AG08396 (cell line): ENCODE measurements around the gene ANKRD60.

Source experiments
- DNase-seq: peaks from one replicate; pipeline ENCODE4 v3.0.0; 2012; ENCODE audit warnings: low spot score, mixed read lengths

Gene ANKRD60

DNA sequence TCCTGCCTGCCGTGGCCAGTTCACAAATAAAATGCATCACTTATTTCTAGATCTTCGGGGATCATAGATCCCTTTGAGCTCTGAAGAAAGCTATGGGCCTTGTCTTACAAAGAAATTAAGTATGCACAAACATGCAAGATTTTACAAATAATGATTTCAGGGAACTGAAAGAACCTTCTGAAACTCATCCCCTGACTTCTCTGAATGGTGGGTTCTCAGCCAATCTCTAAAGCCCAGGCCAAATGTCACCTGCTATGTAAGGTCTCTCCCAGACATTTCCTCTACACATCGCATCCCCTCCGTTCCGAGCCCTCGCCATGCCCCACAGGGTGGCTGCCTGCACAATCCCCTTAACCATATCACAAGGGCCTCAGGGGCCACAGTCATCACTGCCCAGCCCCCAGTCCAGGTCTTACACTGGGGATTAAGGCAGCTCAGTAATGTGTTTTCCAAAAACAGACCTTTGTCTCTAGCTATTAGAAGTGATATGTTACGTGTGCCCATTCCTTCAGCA is 16.1 kb upstream of the ANKRD60 start:
- no peak for DNase-seq

- DNase-seq = no peak
Observed at GRCh38 chr20:58243653-58244410, 15.4 kb upstream of the ANKRD60 start.

DNA sequence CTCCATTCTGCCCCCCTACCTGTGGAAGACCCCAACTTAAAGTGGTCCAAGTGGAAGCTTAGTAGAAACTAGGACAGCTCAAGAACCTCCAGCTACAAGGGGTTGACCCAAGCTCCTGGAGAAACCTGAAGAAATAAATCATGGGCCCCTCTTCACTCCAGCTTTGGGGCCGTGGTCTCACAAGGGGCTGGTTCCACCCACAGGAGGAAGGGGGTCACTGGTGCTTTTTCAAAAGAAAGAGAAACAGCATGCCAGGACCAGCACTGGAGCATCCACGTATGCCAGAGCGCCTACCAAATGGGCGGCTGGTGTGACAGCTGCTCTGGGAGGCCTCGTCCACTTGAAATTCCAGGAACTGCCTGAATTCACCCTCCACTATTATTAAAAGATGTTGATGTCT is 14.4 kb upstream of the ANKRD60 start:
- no peak for DNase-seq

DNA sequence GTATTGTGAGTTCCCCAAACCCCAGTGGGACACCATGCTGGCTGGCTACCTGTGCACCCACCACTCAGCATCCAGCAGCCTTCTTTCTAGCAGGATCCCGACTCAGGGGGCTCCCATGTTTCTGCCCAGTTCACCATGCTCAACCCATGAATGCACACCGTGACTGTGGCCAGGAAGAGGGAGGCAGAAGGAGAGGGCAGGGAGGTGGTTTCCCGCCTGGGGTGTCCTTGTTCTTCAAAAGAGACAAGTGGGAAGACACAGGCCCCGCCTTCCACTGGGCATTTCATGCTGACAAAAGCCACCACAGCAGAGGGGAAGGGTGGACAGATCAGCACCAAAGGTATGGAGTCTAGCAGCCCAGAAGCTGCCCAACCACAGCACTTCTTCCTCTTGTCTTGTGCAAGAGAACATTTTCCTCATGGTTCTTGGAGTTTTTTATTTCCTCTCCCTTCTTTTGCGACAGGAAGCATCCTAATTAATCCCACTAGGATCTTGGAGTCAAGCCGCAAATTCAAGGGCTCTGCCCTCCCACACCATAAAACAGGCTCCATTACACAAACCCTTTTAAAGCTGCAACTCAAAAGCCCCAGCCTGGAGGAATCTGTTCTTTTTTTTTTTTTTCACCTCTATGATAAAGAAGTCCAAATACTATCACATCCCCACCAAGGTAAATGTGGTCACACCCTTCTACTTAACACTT is 13.5 kb upstream of the ANKRD60 start:
- DNase-seq = no peak

DNA sequence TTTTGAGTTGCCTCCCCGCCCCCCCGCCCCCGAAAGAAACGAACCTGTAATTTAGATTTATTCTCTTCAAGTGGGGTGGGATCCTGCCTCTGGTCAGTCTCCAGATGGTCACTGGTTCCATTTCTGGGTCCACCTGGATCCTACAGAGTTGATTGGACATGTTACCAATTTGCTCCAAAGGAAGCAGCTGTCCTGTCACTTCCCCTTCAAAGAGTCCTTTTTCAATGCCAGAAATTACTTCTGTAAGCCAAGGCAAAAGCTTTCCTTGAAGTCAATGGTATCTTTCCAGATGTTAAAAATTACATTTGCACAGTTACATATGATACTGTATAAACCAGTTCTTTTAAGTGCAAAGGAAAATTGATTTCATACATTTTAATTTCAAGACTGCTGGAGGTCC is 12.0 kb upstream of the ANKRD60 start:
- DNase-seq = no peak

- DNase-seq = no peak
Observed at GRCh38 chr20:58239216-58239615, 10.8 kb upstream of the ANKRD60 start.

DNA sequence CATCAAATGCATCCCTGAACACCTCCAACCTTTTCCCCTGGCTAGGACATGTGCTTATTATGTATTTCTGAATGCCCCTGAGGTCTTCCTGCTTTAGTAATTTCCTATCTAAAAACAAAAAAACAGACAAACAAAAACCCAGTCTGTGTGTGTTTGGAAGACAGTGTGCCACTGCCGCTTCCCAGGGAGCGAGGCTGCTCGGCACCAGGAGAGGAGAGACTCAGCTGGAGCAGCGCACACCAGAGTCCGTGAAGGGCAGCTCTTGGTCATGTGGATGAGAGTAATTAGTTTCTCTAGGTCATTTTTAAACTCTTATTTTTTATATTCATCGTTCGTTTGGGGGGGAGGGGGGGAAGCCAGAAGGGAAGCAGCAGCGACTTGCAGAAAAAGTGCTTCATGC is 10.0 kb upstream of the ANKRD60 start:
- DNase-seq = no peak

DNA sequence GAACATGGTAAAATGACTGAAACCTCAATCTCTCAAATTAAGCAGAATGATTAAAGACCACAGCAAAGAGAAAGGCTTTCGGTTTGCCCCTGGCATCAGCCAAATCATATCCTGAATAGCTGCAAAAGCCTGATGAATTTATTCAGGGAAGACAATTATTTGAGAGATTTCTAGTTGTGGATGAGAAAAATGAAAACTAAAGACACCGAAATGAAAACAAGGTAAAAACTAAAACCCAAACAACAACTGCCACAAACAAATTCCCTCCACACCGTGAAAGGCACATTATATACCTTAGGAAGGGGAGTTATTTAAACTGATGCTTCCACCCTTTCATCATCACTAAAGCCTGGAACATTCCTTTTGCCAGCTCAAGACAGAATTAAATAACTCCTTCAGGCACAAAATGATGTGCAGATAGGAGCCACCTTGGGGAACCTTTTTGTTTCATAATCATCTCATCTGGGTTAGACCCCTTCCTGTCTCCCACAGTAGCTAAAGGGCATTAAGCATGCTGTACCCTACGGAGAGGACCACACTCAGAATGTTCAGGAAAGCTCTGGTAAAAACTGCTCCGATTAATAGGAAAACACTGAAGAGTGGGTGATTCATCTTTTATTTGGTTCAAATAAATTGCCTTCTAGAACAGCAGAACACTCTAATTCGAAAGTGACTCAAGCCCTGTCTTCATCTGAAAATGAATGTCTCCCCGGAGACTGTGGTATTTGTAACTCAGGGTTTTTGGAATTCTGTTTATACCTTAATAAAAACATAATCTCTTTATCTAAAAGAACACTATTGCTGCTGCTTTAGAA is 9.1 kb upstream of the ANKRD60 start:
- DNase-seq = peak; percentile 78

GRCh38 chr20:58236612-58237317 is 8.3 kb upstream of the ANKRD60 start:
- peak; percentile 85 for DNase-seq

GRCh38 chr20:58235010-58235409 is 6.6 kb upstream of the ANKRD60 start:
- no peak for DNase-seq

DNA sequence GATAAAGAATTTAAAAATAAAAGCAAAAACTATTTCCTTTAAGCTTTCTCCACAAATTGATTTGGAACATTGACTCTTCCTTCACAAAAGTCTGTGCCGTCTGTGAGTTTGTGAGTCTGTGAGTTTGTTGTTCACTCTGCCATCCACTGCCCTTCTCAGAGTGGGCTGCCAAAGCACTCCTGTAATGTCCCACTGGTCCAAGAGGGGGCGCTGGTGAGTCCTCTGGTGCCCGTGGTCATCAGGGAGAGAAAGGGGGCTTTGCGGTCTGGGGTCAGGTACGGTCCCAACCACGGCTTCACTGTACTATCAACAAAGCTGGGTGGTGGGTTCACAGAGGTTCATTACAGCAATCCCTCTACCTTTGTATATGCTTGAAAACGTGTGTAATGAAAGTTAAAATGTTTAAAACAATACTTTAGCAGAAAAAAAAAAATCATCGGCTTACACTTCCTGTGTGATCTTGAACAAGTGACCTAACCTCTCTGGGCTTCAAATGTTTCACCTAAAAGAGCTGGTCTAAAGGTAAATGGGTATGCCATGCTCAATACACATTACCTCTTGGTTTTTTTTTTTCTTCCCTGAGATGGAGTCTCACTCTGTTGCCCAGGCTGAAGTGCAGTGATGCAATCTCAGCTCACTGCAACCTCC is 5.6 kb upstream of the ANKRD60 start:
- peak; percentile 70 for DNase-seq

DNA sequence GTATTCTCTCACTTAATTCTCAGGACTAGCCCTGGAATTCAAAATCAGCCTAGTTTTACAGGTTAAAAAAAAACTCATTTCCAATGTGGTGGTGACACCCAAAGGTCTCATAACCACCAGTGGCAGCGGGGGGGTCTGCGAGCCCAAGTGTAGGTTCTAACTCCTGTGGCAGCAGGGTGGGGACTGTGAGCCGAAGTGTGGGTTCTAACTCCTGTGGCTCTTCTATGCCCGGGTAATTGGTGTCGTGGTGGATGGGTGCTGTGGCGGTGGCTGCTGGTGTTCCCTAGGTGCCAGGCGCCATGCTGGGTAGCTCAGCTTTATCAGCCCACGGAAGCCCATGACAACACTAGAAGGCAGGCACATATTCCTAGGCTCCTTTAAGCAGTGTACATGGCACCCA is 4.9 kb upstream of the ANKRD60 start:
- no peak for DNase-seq

DNA sequence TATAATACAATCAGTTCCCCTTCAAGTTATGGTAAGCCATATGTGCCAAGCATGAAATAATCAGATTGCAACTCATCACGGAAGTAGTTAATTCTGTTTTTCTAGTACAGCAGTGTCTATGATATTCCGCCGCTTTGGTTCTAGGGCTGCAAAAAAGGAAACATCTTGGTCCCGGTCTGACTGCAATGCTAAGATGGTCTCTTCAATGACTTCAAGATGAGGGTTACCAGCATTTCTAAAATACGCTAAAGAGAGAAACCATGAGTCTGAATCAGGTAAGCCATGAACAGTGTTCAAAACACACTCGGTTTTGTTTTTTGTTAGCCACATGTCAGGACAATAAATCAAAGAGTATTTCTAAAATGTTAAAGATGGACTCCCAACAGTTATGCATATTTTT is 3.2 kb upstream of the ANKRD60 start:
- no peak for DNase-seq

DNA sequence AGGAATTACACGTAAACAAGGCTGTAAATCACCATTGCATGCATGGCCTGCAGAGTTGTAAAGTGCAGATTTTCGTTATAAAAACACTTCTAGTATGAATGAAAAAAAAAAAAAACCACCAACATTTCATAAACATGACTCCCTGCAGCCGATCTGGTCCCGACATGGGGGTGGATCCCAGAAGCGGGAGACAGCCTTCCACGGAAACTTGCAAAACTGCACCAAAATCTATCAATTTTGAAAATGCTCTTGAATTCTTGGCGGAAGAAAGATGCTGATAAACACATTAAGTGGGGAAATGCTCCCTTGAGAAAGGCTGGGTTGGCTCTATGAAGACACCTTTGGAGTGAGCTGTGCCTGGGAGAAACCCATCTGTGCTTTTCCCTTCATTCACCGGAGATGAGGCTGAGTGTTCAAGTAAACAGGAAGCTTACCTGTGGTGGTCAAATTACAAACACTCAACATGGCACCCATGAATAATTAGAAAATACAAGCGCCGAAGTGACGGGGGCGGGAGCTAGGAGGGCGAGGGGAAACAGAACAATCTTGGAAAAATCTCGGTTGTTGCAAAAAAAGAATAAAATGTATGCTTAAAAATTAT is 845 bp upstream of the ANKRD60 start:
- DNase-seq = no peak

DNA sequence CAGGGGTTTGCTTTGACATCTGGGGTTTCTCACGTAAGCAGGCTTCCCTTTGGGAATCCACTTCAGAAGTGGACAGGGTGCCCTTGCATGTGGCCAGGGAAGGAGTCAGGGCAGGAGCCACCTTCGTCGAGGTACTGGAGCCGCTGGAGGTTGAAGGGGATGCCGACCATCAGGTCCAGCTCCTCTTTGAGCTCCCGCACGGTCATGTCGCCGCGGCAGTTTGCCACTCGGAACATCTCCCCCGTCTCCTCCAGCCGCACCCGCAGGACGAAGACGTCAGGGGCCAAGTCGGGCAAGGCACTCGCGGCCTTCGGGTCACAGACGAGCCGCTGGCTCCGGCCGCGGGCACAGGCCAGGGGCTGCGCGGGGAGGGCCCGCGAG is 360 bp downstream of the ANKRD60 start:
- peak; percentile 41 for DNase-seq

DNA sequence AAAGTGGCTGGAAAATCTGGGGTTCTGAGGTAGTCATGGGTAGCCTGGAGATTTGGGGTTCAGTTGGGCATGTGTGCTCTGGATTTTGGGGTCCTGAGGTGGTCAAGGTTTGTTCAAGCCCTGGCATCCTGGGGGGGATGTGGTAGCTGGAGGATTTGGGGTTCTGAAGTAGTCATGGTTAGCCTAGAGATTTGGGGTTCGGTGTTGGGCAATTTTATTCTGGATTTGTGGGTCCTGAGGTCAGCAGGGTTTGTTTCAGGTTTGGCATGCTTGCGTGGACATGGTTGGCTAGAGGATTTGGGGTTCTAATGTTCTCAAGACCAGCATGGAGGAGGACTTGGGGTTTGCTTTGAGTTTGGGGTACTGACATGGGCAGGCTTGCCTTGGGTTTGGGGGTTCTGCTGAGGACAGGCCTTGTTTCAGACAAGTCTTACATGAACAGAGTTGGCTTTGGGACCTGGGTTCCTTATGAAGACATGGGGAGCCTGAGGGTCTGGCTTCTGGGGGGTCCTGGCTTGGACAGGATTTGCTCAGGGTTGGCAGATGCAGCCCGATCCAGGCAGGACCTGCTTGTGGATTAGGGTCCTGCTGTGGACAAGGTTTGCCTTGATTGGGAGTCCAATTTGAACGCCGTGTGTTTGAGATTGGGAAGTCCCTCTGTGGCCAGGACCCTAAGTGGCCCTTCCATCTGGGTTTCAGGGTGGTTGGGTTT is 906 bp downstream of the ANKRD60 start:
- no peak for DNase-seq

DNA sequence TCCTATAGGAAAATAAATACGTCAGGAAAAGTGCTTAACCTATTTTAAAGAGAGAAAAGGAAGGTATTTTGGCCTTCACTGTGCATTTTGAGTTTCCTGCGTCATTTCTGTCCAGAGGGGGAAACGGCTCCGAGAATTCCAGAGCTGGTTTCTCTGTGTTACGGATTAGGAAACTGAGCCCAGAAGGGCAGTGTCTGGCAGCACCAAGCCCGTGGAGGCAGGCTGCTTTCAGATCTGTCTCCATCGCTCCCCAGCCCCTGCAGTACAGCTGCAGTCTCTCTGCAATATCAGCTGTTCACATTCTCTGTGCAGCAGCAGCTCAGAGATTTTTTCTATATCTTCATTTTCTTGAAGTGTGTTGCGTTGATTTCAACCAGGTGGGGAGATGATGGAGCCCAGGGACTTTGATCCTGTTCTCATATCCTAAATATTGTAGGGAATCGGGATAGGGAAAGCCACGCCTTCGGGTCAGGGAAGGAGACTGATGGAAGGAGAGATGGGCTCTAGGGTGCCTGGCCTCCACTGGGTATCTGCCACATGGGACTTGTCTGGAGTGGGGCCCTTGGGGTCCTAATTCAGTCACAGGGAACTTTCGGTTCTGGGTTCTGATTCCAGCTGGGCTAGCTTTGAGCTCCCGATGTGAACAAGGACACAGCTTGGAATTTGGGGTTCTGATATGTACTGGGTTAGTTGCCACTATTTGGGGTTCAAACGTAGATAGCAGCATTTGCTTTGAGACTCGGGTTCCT is 2.8 kb downstream of the ANKRD60 start:
- no peak for DNase-seq

DNA sequence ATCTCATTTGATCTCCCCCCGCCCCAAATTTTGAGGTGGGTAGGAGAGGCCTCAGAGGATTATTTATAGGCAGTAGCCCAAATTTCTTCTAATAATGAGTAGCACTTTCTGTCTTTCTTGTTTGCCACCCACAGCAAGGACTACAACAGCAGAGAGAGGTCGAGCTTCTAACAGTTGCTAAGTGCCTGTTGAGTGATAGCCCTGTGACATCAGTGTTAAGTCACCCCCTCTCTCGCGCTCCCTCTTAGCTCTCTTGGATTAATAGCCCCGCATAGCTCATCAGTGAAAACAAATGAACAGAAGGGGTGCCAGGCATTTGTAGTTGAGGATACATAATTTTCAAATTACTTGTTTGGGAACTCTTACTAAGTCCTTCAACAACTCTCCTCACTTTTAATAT is 3.5 kb downstream of the ANKRD60 start:
- DNase-seq = no peak

DNA sequence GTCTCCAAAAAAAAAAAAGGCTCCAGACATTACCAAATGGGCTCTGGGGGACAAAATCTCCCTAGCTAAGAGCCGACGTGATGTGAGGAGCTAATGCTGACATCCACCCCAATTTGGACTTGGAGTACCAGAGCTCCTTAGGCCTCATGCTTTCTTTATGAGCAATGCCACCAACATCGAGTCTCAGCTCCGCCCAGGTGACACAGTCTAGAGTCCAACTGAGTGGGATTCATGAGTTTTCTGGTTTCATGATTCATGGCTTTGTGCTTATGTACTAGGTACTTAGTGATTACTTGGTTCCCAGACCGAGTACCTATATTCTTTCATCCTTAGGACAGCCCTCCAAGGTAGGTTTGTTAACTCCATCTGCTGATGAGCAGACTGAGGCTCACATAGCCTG is 4.4 kb downstream of the ANKRD60 start:
- DNase-seq = no peak
